HEK293 (cell line): ENCODE results near the gene KIFAP3.

Source experiments
- CTCF ChIP-seq: fragments of 450-650 bp; formaldehyde crosslinking; IDR thresholded peaks from 2 replicates; pipeline ENCODE4 v1.5.1; 2016; ENCODE audit warnings: missing biosample characterization, missing genetic modification characterization
- PBX3 ChIP-seq: sonication (generic); formaldehyde crosslinking; IDR thresholded peaks from 2 replicates; pipeline ENCODE4 v1.8.1; 2022; ENCODE audit warnings: mild to moderate bottlenecking, moderate library complexity, missing genetic modification reagents
- PRDM10 ChIP-seq: fragments of 450-650 bp; formaldehyde crosslinking; IDR thresholded peaks from 2 replicates; pipeline ENCODE4 v1.5.1; 2016; ENCODE audit warnings: missing biosample characterization, missing genetic modification characterization
- REST ChIP-seq: fragments of 450-650 bp; formaldehyde crosslinking; IDR thresholded peaks from 2 replicates; pipeline ENCODE4 v1.5.1; 2016; ENCODE audit warnings: missing biosample characterization, missing genetic modification characterization
- ZNF138 ChIP-seq: fragments of 450-650 bp; formaldehyde crosslinking; IDR thresholded peaks from 2 replicates; pipeline ENCODE4 v1.5.1; 2016; ENCODE audit warnings: missing biosample characterization, missing genetic modification characterization, borderline replicate concordance
- ZNF24 ChIP-seq: fragments of 450-650 bp; formaldehyde crosslinking; IDR thresholded peaks from 2 replicates; pipeline ENCODE4 v1.5.1; 2016; ENCODE audit warnings: missing biosample characterization, missing genetic modification characterization
- ZNF585B ChIP-seq: fragments of 450-650 bp; formaldehyde crosslinking; IDR thresholded peaks from 2 replicates; pipeline ENCODE4 v1.5.1; 2016; ENCODE audit warnings: missing biosample characterization, missing genetic modification characterization

GRCh38 chr1:170073893-170074249 lies 624 bp downstream of the KIFAP3 start:
- TF ChIP-seq ZNF24 (tag by site-specific recombination) = no peak
- no peak for TF ChIP-seq REST
- TF ChIP-seq PRDM10 (tag by site-specific recombination) = no peak
- TF ChIP-seq PBX3 (CRISPR knock-in tag) = no peak
- no peak for TF ChIP-seq CTCF (tag by site-specific recombination)
- no peak for TF ChIP-seq ZNF138 (tag by site-specific recombination)
- TF ChIP-seq ZNF585B (tag by site-specific recombination) = no peak
